PC-9 (cell line): ENCODE data around the gene RSL1D1. TPM values are rescaled to one million over a fixed set of nuclear protein-coding genes. Genes with fewer than 3 reads are reported as not detected.
"Not testable (repeated sequence)": the region's sequence is repeated elsewhere in the genome, so short reads cannot be mapped to it uniquely, and the experiment has no call there.

Experiments
- BruUV-seq: library from RNA; stranded (reverse); fragments of 400-500 nt; replicated peaks from 2 replicates; lab custom pipeline; 2021; lab: Mats Ljungman, UMichigan
- CTCF ChIA-PET: fragments of 300-600 bp; sonication (Branson Sonifier 250); formaldehyde crosslinking; loops from one replicate; lab custom pipeline; 2022; ENCODE audit warnings: antibody characterized with exemption; lab: Charles Lee
- POLR2A ChIA-PET: fragments of 300-600 bp; sonication (Branson Sonifier 250); formaldehyde crosslinking; loops from one replicate; lab custom pipeline; 2022; ENCODE audit warnings: antibody characterized with exemption; ENCODE audit not compliant: unreplicated experiment; lab: Charles Lee
- DNase-seq, 2 experiments: peaks; one replicate each; pipeline versions ENCODE4 v3.0.0 to v3.0.0-alpha.2; 2015 to 2022; ENCODE audit warnings: mixed read lengths in 1 of 2
- H2AFZ ChIP-seq: fragments of 200-600 bp; sonication (generic); 2 replicates; pipeline ENCODE4 v1.8.1; 2017; ENCODE audit warnings: antibody characterized with exemption
- H3F3A ChIP-seq: fragments of 200-600 bp; sonication (generic); 2 replicates; pipeline ENCODE4 v1.8.1; 2017; ENCODE audit warnings: antibody characterized with exemption, mild to moderate bottlenecking, low read depth; ENCODE audit not compliant: insufficient read depth
- H3K27ac ChIP-seq: fragments of 200-600 bp; sonication (generic); 2 replicates; pipeline ENCODE4 v1.6.1; 2016; ENCODE audit warnings: mixed run types
- H3K27me3 ChIP-seq: fragments of 200-600 bp; sonication (generic); 2 replicates; pipeline ENCODE4 v1.6.1; 2016; ENCODE audit warnings: low read depth, mixed run types; ENCODE audit not compliant: insufficient read depth
- H3K36me3 ChIP-seq: fragments of 200-600 bp; sonication (generic); 2 replicates; pipeline ENCODE4 v1.6.1; 2016; ENCODE audit warnings: low read depth, mixed run types
- H3K4me1 ChIP-seq: fragments of 200-600 bp; sonication (generic); replicated peaks from 2 replicates; pipeline ENCODE4 v1.6.1; 2016; ENCODE audit warnings: mixed run types; ENCODE audit not compliant: insufficient read depth
- H3K4me2 ChIP-seq: fragments of 200-600 bp; sonication (generic); 2 replicates; pipeline ENCODE4 v1.6.1; 2017; ENCODE audit warnings: mixed run types
- H3K4me3 ChIP-seq: fragments of 200-600 bp; sonication (generic); 2 replicates; pipeline ENCODE4 v1.6.1; 2016; ENCODE audit warnings: mixed run types
- H3K79me2 ChIP-seq: fragments of 200-600 bp; sonication (generic); 2 replicates; pipeline ENCODE4 v1.6.1; 2017; ENCODE audit warnings: low read depth, mixed run types
- H3K9me2 ChIP-seq: fragments of 200-600 bp; sonication (generic); 2 replicates; pipeline ENCODE4 v1.8.1; 2017; ENCODE audit warnings: mild to moderate bottlenecking; ENCODE audit not compliant: insufficient read depth
- H3K9me3 ChIP-seq: fragments of 200-600 bp; sonication (generic); 2 replicates; pipeline ENCODE4 v1.8.1; 2016; ENCODE audit warnings: low read depth; ENCODE audit not compliant: insufficient read depth
- H4K20me1 ChIP-seq: fragments of 200-600 bp; sonication (generic); 2 replicates; pipeline ENCODE4 v1.8.1; 2017; ENCODE audit not compliant: insufficient read depth
- CTCF ChIP-seq: fragments of 200-600 bp; sonication (generic); conservative IDR thresholded peaks from 2 replicates; pipeline ENCODE4 v1.6.1; 2017; ENCODE audit warnings: mixed run types, antibody characterized with exemption, mild to moderate bottlenecking, moderate library complexity
- EZH2 ChIP-seq: fragments of 200-600 bp; sonication (generic); IDR thresholded peaks from 2 replicates; pipeline ENCODE4 v1.8.0; 2017; ENCODE audit warnings: antibody characterized with exemption, low read depth
- intact Hi-C: fragments of 100-400 bp; cut with micrococcal nuclease; formaldehyde crosslinking; loops from one replicate; pipeline ENCODE4 v1.10.0; 2022; ENCODE audit not compliant: unreplicated experiment
- total RNA-seq: library from RNA; stranded (reverse); gene quantifications from 2 replicates; pipeline ENCODE4 v1.2.3, GENCODE V29; 2021

The RSL1D1 gene
- total RNA-seq, 1 experiment from 2014 or later = 226 TPM

- ChIA-PET POLR2A (no interaction called here), CTCF (no interaction called here)
- Histone ChIP-seq H3F3A (peaks cover 52% of the 10 kb centered on the region; the same call in 1 of the 2 replicates), H3K9me3 (no peaks in the 10 kb centered on the region), H2AFZ (no peak overlapping the region), H3K9me2 (no peaks in the 10 kb centered on the region), H3K4me1 (0 out of 2 replicates have a peak, but pooled peaks cover 8% of the 10 kb centered on the region), H3K36me3 (peaks cover 18% of the 10 kb centered on the region), H4K20me1 (peaks cover 33% of the 10 kb centered on the region), H3K27me3 (no peaks in the 10 kb centered on the region), H3K4me3 (no peak overlapping the region), H3K27ac (peak overlapping the region; percentile 49), H3K79me2 (no peaks in the 10 kb centered on the region), H3K4me2 (no peak overlapping the region)
- no peak for TF ChIP-seq CTCF
- no peak for TF ChIP-seq EZH2
- peak in 1 of 2 experiments; percentile 59 for DNase-seq
- BruUV-seq = no TSS peak
- intact Hi-C loops = no loop called here
These were observed 17.2 kb downstream of the RSL1D1 start for GRCh38 chr16:11833951-11834695.

- H3K4me2 ChIP-seq = no peak overlapping the region
- intact Hi-C loops = no loop called here
- TF ChIP-seq EZH2 (no peak), CTCF (no peak)
- no peaks in the 10 kb centered on the region for H3K9me2 ChIP-seq
- no peaks in the 10 kb centered on the region for H3K9me3 ChIP-seq
- H3K4me1 ChIP-seq = peaks cover 15% of the 10 kb centered on the region
- no peak overlapping the region for H3K4me3 ChIP-seq
- no peaks in the 10 kb centered on the region for H4K20me1 ChIP-seq
- H3K27ac ChIP-seq = no peak overlapping the region
- no peak for DNase-seq
- H2AFZ ChIP-seq = no peak overlapping the region
- ChIA-PET POLR2A (interaction anchor here (0.6 kb wide), 1 partner anchor 51 kb away, joined by 5 read pairs; no protein-coding TSS in a partner anchor), CTCF (no interaction called here)
- no peaks in the 10 kb centered on the region for H3K79me2 ChIP-seq
- no TSS peak for BruUV-seq
- H3K36me3 ChIP-seq = no peaks in the 10 kb centered on the region
- H3F3A ChIP-seq = peaks cover 22% of the 10 kb centered on the region; the same call in 1 of the 2 replicates
- H3K27me3 ChIP-seq = no peaks in the 10 kb centered on the region
These were observed 22.6 kb downstream of the RSL1D1 start for GRCh38 chr16:11828696-11829095.

- Histone ChIP-seq H3F3A (peaks cover 19% of the 10 kb centered on the region; the same call in 1 of the 2 replicates), H3K4me1 (peaks cover 16% of the 10 kb centered on the region)
- H3K4me2 ChIP-seq, H3K27ac ChIP-seq, H3K4me3 ChIP-seq, H4K20me1 ChIP-seq, DNase-seq, H3K27me3 ChIP-seq, CTCF ChIA-PET, H3K36me3 ChIP-seq, H2AFZ ChIP-seq, BruUV-seq, H3K9me2 ChIP-seq, H3K79me2 ChIP-seq, intact Hi-C loops, H3K9me3 ChIP-seq: not testable (repeated sequence)
- POLR2A ChIA-PET = interaction anchor here (0.7 kb wide), 1 partner anchor 178 kb away, joined by 3 read pairs; no protein-coding TSS in a partner anchor
These were observed 25.7 kb downstream of the RSL1D1 start for GRCh38 chr16:11825520-11826165.
